NK-92 (cell line): Measurements from ENCODE around the gene KREMEN1.

Source experiments
- DNase-seq: peaks from one replicate; lab custom pipeline; 2025; ENCODE audit not compliant: unreplicated experiment; lab: John Stamatoyannopoulos, UW

Gene KREMEN1

DNA sequence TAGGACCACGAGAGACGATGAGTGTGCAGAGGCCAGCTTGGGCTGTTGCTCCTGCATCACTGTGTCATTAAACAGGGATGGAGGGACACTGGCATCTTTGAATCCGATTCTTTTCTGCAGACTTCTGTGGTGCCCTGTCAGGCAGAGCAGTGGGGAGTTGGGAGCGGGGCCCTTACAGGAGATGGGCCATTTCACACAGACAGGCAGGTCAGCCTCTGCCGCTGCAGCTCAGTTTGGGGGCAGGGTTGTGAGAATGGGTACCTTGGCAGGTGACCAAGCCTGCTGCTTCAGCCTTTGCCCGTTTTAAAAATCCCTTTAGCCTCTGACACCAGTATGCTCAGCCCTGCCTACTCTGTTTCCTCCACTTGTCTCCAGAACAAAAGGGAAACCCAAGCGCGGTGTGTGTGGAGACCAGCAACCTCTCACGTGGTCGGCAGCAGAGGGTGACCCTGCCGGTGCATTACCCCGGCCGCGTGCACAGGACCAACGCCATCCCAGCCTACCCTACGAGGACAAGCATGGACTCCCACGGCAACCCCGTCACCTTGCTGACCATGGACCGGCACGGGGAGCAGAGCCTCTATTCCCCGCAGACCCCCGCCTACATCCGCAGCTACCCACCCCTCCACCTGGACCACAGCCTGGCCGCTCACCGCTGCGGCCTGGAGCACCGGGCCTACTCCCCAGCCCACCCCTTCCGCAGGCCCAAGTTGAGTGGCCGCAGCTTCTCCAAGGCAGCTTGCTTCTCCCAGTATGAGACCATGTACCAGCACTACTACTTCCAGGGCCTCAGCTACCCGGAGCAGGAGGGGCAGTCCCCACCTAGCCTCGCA, 23.8 kb upstream of the KREMEN1 start:
- DNase-seq: no peak

- DNase-seq: no peak
Measured at GRCh38 chr22:29049655-29050263, 23.1 kb upstream of the KREMEN1 start.

DNA sequence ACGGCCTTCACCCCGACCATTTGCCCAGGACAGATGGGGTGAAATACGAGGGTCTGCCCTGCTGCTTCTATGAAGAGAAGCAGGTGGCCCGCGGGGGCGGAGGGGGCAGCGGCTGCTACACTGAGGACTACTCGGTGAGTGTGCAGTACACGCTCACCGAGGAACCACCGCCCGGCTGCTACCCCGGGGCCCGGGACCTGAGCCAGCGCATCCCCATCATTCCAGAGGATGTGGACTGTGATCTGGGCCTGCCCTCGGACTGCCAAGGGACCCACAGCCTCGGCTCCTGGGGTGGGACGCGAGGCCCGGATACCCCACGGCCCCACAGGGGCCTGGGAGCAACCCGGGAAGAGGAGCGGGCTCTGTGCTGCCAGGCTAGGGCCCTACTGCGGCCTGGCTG, 22.4 kb upstream of the KREMEN1 start:
- no peak for DNase-seq

- no peak for DNase-seq
Measured at GRCh38 chr22:29053048-29053702, 19.7 kb upstream of the KREMEN1 start.

DNA sequence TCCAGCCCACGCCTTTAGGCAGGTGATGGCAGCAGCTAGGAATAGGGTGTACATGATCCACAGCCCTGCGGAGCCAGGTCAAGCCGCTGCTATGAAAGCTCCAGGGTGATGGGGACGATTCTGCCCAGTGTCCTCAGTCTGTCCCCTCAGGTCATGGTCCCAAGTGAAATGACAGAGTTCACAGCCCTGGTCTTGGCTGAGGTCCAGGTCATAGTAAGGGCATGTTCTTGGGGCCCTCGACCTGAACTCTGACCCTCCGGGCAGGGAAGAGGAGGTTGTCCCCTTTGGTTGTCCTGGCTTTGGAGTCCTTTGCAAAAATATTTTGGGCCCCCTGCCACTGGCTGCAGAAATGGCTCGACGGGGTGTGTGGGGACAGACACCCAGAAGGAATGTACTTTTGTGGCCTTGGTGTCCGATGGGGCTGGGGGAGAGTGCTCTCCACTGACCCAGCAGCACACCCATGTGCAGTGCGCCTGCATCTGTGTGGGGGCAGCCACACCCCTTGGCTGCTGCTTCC, 18.5 kb upstream of the KREMEN1 start:
- DNase-seq: no peak

- DNase-seq: no peak
Measured at GRCh38 chr22:29055192-29055830, 17.5 kb upstream of the KREMEN1 start.

GRCh38 chr22:29056472-29056871, 16.4 kb upstream of the KREMEN1 start:
- no peak for DNase-seq

DNA sequence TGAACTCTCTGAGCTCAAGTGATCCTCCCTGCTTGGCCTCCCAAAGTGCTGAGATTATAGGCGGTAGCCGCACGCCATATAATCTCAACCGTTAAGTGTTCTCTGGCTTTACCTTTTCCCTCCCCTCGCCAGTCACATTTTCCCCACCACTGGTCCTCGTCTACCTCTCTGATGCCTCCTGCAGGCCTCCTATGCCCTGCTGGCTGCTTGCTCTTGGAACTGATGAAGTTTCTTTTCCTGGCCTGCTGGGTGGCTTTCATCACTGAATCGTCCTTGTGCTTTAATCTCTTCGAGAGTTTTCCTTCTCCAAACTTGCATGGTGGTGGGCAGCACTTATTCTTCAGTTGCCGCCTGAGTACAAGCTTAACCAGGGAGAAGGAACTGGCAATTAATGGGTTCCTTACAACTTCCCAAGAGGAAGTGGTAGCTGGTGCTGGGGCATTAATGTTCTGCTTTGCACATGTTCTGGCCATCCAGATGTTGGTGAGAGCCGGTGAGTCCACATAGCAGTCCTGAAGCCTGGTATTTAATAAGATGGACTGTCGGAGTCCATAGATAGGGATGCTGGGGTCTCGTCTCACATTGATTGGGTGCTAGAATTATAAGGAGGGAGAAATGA, 12.5 kb upstream of the KREMEN1 start:
- no peak for DNase-seq

- DNase-seq: no peak
Measured at GRCh38 chr22:29060931-29061330, 11.9 kb upstream of the KREMEN1 start.

DNA sequence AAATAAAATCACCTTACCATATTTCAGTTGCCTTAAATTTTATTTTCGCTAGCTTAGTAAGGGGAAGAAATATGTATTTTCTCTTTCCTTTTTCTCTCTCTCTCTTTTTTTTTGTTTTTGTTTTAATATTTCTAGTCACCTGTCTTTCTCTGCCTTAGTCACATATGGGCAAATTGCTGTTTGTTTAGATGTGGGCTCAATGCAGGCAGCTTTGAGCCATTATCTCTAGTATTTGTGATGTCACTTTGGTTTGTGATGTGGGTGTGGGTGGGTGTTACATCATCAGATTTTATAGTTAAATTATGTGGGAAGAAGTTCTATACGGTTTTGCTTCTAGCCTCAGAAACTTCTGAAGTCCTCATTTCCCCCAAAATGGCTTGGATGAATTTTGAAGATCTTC, 11.1 kb upstream of the KREMEN1 start, which contains the start of gene C22orf31:
TSS of gene C22orf31 (minus strand) at position 59 of the 400 bp plus-strand sequence. CDS start at position 20, 39 bp downstream.
- DNase-seq: no peak

- no peak for DNase-seq
Measured at GRCh38 chr22:29062286-29062821, 10.5 kb upstream of the KREMEN1 start.

- DNase-seq: no peak
Measured at GRCh38 chr22:29065468-29066190, 7.2 kb upstream of the KREMEN1 start.

DNA sequence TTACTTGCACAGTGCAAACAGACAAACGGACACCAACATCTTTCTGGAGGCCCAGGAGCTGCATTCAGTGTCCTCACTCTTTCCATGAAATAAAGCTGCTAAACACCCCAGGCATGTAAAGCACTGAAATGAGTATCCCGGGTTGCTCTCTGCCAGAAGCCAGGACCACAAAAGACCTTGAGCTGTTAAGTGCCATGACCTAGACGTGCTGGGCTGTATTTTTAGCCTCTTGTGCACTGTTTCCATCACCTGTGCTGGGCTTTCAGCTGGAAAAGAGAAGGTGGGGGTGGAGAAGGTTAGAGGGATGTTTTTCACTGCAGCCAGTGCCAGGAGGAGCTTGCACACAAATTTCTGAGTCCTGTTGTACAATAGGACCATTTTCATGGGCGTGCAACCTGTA, 3.4 kb upstream of the KREMEN1 start:
- DNase-seq: no peak

GRCh38 chr22:29070490-29070889, 2.3 kb upstream of the KREMEN1 start:
- no peak for DNase-seq

GRCh38 chr22:29071261-29072045, 1.4 kb upstream of the KREMEN1 start:
- DNase-seq: no peak

- DNase-seq: no peak
Measured at GRCh38 chr22:29072193-29072978, 449 bp upstream of the KREMEN1 start.

GRCh38 chr22:29073618-29074275, 912 bp downstream of the KREMEN1 start:
- no peak for DNase-seq

- DNase-seq: no peak
Measured at GRCh38 chr22:29074276-29074772, 1.5 kb downstream of the KREMEN1 start.
